MM.1S (cell line): ENCODE results near the gene RUNX2.

Experiments used
- CTCF ChIP-seq: fragments of 300-600 bp; sonication (generic); IDR thresholded peaks from 2 replicates; pipeline ENCODE4 v1.5.1; 2016; ENCODE audit warnings: antibody characterized with exemption, low read length, mixed read lengths
- EZH2phosphoT487 ChIP-seq: fragments of 300-600 bp; sonication (generic); IDR thresholded peaks from 2 replicates; pipeline ENCODE4 v1.6.1; 2018; ENCODE audit warnings: antibody characterized with exemption, low read length

GRCh38 chr6:45344900-45345299, 16.8 kb downstream of the RUNX2 start:
- TF ChIP-seq CTCF: no peak
- no peak for TF ChIP-seq EZH2phosphoT487
